ENCODE data around the gene TPSG1.

DNA sequence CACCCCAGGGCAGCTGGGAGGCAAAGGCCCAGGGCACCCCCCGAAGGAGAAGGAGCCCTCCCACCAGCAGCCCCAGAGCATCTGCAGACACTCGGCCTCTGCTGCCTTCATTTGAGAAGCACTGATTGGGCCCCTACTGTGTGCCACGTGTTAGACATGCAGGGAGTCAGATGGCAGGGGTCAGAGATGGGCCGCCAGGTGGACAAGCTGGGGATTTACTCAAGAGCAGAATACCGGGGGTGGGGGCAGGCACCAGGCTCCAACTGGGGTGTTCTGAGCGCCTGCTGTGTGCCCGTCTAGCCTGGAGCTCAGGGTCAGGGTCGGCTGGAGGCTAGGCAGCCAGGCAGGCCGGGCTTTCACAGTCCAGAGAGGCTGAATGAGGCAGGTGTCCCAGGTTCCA is 18.7 kb downstream of the TPSG1 start:
- TF ChIP-seq, protein P1, sequence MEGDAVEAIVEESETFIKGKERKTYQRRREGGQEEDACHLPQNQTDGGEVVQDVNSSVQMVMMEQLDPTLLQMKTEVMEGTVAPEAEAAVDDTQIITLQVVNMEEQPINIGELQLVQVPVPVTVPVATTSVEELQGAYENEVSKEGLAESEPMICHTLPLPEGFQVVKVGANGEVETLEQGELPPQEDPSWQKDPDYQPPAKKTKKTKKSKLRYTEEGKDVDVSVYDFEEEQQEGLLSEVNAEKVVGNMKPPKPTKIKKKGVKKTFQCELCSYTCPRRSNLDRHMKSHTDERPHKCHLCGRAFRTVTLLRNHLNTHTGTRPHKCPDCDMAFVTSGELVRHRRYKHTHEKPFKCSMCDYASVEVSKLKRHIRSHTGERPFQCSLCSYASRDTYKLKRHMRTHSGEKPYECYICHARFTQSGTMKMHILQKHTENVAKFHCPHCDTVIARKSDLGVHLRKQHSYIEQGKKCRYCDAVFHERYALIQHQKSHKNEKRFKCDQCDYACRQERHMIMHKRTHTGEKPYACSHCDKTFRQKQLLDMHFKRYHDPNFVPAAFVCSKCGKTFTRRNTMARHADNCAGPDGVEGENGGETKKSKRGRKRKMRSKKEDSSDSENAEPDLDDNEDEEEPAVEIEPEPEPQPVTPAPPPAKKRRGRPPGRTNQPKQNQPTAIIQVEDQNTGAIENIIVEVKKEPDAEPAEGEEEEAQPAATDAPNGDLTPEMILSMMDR (IDR thresholded peaks at IDR 0.05): no peak
- TF ChIP-seq POLR2A (IDR thresholded peaks at IDR 0.05): no peak

Data from uterus (tissue), 2 donors.